Skeletal muscle satellite cell (primary cell): ENCODE measurements around the gene HP1BP3.

Source experiments
- H3K27me3 ChIP-seq: 2 replicates; pipeline ENCODE4 v1.7.0; 2013; ENCODE audit warnings: low read length; ENCODE audit not compliant: control insufficient read depth, insufficient read depth
- H3K36me3 ChIP-seq: 2 replicates; pipeline ENCODE4 v1.7.0; 2013; ENCODE audit warnings: mild to moderate bottlenecking, control low read depth, low read length; ENCODE audit not compliant: insufficient read depth
- H3K4me1 ChIP-seq: 2 replicates; pipeline ENCODE4 v1.7.0; 2013; ENCODE audit warnings: low read length; ENCODE audit not compliant: control insufficient read depth, insufficient read depth
- H3K4me2 ChIP-seq: 2 replicates; pipeline ENCODE4 v1.7.0; 2013; ENCODE audit warnings: mild to moderate bottlenecking, low read length
- H3K4me3 ChIP-seq: 2 replicates; pipeline ENCODE4 v1.7.0; 2013; ENCODE audit warnings: low read length
- H3K9ac ChIP-seq: 2 replicates; pipeline ENCODE4 v1.7.0; 2013; ENCODE audit warnings: mild to moderate bottlenecking, low read depth, low read length, moderate library complexity
- H3K9me3 ChIP-seq: replicated peaks from 2 replicates; pipeline ENCODE4 v1.7.0; 2013; ENCODE audit warnings: mild to moderate bottlenecking, control low read depth, low read length

Gene HP1BP3

GRCh38 chr1:20716232-20716631 is 70.9 kb downstream of the HP1BP3 start:
- Histone ChIP-seq H3K4me2 (no peak overlapping the region), H3K4me1 (peaks cover 4% of the 10 kb centered on the region), H3K27me3 (peaks cover 9% of the 10 kb centered on the region), H3K36me3 (no peaks in the 10 kb centered on the region), H3K4me3 (no peak overlapping the region), H3K9me3 (no peaks in the 10 kb centered on the region), H3K9ac (no peak overlapping the region)

DNA sequence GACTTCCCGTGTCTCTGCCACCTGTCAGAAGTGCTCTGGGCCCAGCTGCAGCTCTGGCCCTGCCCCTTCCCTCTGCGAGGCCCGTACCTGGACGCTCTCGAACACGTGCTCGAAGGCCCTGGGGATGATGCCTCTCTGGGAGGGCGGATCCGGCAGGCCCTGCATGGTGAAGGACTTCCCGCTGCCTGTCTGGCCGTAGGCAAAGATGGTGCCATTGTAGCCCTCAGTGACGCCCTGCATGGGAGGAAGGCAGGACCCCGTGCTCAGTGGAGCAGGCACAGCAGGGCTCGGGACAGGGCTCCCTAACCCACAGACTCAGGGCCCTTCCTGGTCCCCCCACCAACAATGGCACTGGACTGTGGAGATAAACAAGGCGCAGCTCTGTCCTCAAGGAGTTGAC is 71.7 kb downstream of the HP1BP3 start:
- Histone ChIP-seq H3K27me3 (peaks cover 9% of the 10 kb centered on the region), H3K4me3 (no peak overlapping the region), H3K4me2 (no peak overlapping the region), H3K9ac (no peak overlapping the region), H3K9me3 (no peaks in the 10 kb centered on the region), H3K36me3 (no peaks in the 10 kb centered on the region), H3K4me1 (peaks cover 4% of the 10 kb centered on the region)

DNA sequence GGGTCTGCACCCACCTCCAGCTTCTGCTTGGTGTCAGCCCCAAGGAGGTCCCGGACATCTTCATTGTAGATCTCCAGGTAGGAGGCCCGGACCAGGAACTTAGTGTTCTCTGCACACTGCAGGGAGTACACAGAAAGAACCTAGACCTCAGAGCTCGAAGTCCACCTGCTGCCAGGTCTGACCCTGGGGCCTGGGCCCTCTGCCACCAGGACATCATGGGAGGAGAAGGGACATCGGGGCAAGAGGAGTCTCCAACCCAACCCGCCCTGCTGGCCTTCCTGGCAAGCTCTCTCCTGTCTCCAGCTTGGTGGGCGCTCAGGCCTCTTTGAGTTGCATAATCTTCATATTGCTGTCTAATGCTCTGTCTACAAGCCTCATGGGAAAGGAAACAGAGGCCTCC is 73.7 kb downstream of the HP1BP3 start:
- peaks cover 4% of the 10 kb centered on the region for H3K4me1 ChIP-seq
- peaks cover 12% of the 10 kb centered on the region for H3K27me3 ChIP-seq
- H3K4me3 ChIP-seq = no peak overlapping the region

GRCh38 chr1:20712215-20712577 is 74.9 kb downstream of the HP1BP3 start:
- Histone ChIP-seq H3K4me1 (peaks cover under 1% of the 10 kb centered on the region), H3K4me3 (no peak overlapping the region), H3K9ac (no peak overlapping the region), H3K4me2 (no peak overlapping the region), H3K9me3 (no peaks in the 10 kb centered on the region), H3K27me3 (peaks cover 10% of the 10 kb centered on the region), H3K36me3 (no peaks in the 10 kb centered on the region)

More for the DNA sequence above, 73.7 kb downstream of the HP1BP3 start:
- H3K9me3 ChIP-seq = no peaks in the 10 kb centered on the region
- H3K4me2 ChIP-seq = no peak overlapping the region
- H3K36me3 ChIP-seq = no peaks in the 10 kb centered on the region
- H3K9ac ChIP-seq = no peak overlapping the region

GRCh38 chr1:20711285-20712214 is 75.6 kb downstream of the HP1BP3 start:
- H3K27me3 ChIP-seq = peaks cover 6% of the 10 kb centered on the region

GRCh38 chr1:20710469-20711284 is 76.4 kb downstream of the HP1BP3 start:
- Histone ChIP-seq H3K27me3 (peaks cover 3% of the 10 kb centered on the region), H3K9ac (no peak overlapping the region), H3K9me3 (no peaks in the 10 kb centered on the region), H3K36me3 (no peaks in the 10 kb centered on the region), H3K4me2 (no peak overlapping the region), H3K4me1 (no peaks in the 10 kb centered on the region), H3K4me3 (no peak overlapping the region)

More at GRCh38 chr1:20711285-20712214, 75.6 kb downstream of the HP1BP3 start:
- H3K9me3 ChIP-seq = no peaks in the 10 kb centered on the region
- H3K4me1 ChIP-seq = no peaks in the 10 kb centered on the region
- H3K4me3 ChIP-seq = no peak overlapping the region
- H3K36me3 ChIP-seq = no peaks in the 10 kb centered on the region
- no peak overlapping the region for H3K9ac ChIP-seq
- no peak overlapping the region for H3K4me2 ChIP-seq

GRCh38 chr1:20709868-20710267 is 77.2 kb downstream of the HP1BP3 start:
- Histone ChIP-seq H3K4me2 (no peak overlapping the region), H3K9me3 (no peaks in the 10 kb centered on the region), H3K4me3 (no peak overlapping the region), H3K4me1 (no peaks in the 10 kb centered on the region), H3K36me3 (no peaks in the 10 kb centered on the region), H3K27me3 (peaks cover 3% of the 10 kb centered on the region), H3K9ac (no peak overlapping the region)

DNA sequence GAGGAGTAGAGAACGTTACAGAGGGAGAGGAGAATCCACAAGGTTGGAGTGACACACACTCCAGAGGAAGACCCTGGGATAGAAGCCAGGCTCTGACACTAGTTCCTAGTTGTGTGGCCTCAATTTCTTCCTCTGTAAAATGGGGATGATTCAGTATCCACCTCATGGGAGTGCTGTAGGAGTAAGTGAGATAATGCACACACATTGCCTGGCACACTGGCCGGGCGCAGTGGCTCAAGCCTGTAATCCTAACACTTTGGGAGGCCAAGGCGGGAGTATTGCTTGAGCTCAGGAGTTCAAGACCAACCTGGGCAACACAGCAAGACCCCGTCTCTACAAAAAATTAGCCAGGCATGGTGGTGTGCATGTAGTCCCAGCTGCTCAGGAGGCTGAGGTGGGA is 78.2 kb downstream of the HP1BP3 start:
- H3K9ac ChIP-seq = no peak overlapping the region
- H3K4me3 ChIP-seq = no peak overlapping the region
- H3K36me3 ChIP-seq = no peaks in the 10 kb centered on the region
- H3K4me2 ChIP-seq = no peak overlapping the region
- peaks cover 3% of the 10 kb centered on the region for H3K27me3 ChIP-seq
- no peaks in the 10 kb centered on the region for H3K9me3 ChIP-seq
- H3K4me1 ChIP-seq = no peaks in the 10 kb centered on the region

DNA sequence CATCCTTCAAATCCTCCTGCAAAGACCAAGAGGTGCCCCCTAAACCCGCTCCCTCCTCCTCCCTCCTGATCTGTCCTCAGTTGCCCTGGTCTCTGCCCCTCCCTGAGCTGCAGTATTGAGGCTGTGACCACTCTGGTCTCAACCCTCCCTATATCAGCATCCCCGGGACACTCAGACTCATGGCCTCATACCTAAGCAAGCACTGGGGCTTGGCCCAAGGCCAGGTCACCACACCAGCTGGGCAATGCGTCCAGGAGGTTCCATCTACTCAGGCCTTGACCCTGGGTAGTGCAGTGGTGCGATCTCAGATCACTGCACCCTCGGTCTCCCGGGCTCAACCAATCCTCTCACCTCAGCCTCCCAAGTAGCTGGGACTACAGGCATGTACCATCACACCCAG is 79.0 kb downstream of the HP1BP3 start:
- H3K27me3 ChIP-seq = peaks cover 3% of the 10 kb centered on the region
- H3K9me3 ChIP-seq = no peaks in the 10 kb centered on the region
- no peak overlapping the region for H3K4me3 ChIP-seq
- no peak overlapping the region for H3K4me2 ChIP-seq
- no peaks in the 10 kb centered on the region for H3K4me1 ChIP-seq
- no peaks in the 10 kb centered on the region for H3K36me3 ChIP-seq
- no peak overlapping the region for H3K9ac ChIP-seq

DNA sequence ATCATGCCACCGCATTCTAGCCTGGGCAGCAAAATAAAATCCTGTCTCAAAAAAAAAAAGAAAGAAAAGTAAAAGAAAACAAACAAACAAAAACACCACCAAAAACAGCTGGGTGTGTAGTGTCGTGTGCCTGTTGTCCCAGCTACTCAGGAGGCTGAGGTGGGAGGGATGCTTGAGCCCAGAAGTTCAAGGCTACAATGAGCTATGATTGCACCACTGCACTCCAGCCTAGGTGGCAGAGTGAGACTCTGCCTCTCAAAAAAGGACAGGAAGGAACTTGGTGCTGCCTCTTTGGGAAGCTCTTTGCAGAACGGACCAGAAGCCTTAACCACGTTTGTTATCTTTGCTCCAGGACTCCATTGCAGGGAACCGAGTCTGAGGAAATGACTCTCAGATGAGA is 80.3 kb downstream of the HP1BP3 start:
- Histone ChIP-seq H3K9me3 (no peaks in the 10 kb centered on the region), H3K36me3 (no peaks in the 10 kb centered on the region), H3K9ac (no peak overlapping the region), H3K4me2 (no peak overlapping the region), H3K27me3 (peaks cover 3% of the 10 kb centered on the region), H3K4me3 (no peak overlapping the region), H3K4me1 (no peaks in the 10 kb centered on the region)

GRCh38 chr1:20705203-20705755 is 81.8 kb downstream of the HP1BP3 start:
- no peak overlapping the region for H3K4me2 ChIP-seq
- H3K36me3 ChIP-seq = no peaks in the 10 kb centered on the region
- H3K4me1 ChIP-seq = no peaks in the 10 kb centered on the region
- H3K9me3 ChIP-seq = no peaks in the 10 kb centered on the region
- no peak overlapping the region for H3K9ac ChIP-seq
- peaks cover 3% of the 10 kb centered on the region for H3K27me3 ChIP-seq
- no peak overlapping the region for H3K4me3 ChIP-seq
